Upper lobe of right lung (tissue), 1 donor: ENCODE results near the gene SLC35D3. TPM values are rescaled to one million over a fixed set of nuclear protein-coding genes. Genes with fewer than 3 reads are reported as not detected.
A peak's percentile ranks its signal among the peaks of the same experiment; 100 is the strongest.

Experiments used
- ATAC-seq: fragments of 200-7000 bp; cut with Tn5 transposase; one replicate; pipeline ENCODE4 v1.9.1; 2020; ENCODE audit warnings: mild to moderate bottlenecking, moderate library complexity
- DNase-seq: peaks from one replicate; pipeline ENCODE4 v3.0.0-alpha.2; 2020
- H3K27ac ChIP-seq: fragments of 200-600 bp; one replicate; pipeline ENCODE4 v1.8.0; 2022
- H3K27me3 ChIP-seq: fragments of 200-600 bp; one replicate; pipeline ENCODE4 v1.8.0; 2022; ENCODE audit warnings: mild to moderate bottlenecking
- H3K36me3 ChIP-seq: fragments of 200-600 bp; one replicate; pipeline ENCODE4 v1.8.0; 2022
- H3K4me1 ChIP-seq: fragments of 200-600 bp; one replicate; pipeline ENCODE4 v1.8.0; 2022
- H3K4me3 ChIP-seq: fragments of 200-600 bp; one replicate; pipeline ENCODE4 v1.8.0; 2022; ENCODE audit warnings: mild to moderate bottlenecking
- H3K9me3 ChIP-seq: fragments of 200-600 bp; one replicate; pipeline ENCODE4 v1.8.0; 2022
- CTCF ChIP-seq: fragments of 200-600 bp; IDR thresholded peaks from one replicate; pipeline ENCODE4 v1.8.0; 2022; ENCODE audit warnings: antibody characterized with exemption
- intact Hi-C: fragments of 100-400 bp; cut with DNase I; formaldehyde crosslinking; loops from one replicate; pipeline ENCODE4 v1.11.0; 2022
- total RNA-seq: library from RNA; stranded (reverse); fragmentation: NEBNext Ultra II Directional; extraction: Animal tissue kit (Norgen Biotek cat#: 25700); gene quantifications from one replicate; pipeline ENCODE4 v1.2.1, GENCODE V29; 2021
- donor health status: DM: no; HTN: yes; CAD: no; lungs with severe emphysema.

SLC35D3 gene
- total RNA-seq, 1 donor from 2014 or later, result not detected

- Histone ChIP-seq H3K4me1 (peaks cover 28% of the 10 kb centered on the region), H3K27ac (no peak overlapping the region), H3K27me3 (peaks cover 67% of the 10 kb centered on the region), H3K36me3 (no peaks in the 10 kb centered on the region), H3K9me3 (no peaks in the 10 kb centered on the region), H3K4me3 (no peak overlapping the region)
- no peak for DNase-seq
- intact Hi-C loops, result no loop called here
- TF ChIP-seq CTCF, result no peak
- no peak for ATAC-seq
Measured at GRCh38 chr6:136920216-136920615, 1.9 kb upstream of the SLC35D3 start.

GRCh38 chr6:136920671-136921380, 1.3 kb upstream of the SLC35D3 start:
- intact Hi-C loops, result no loop called here
- peaks cover 67% of the 10 kb centered on the region for H3K27me3 ChIP-seq
- TF ChIP-seq CTCF, result no peak
- H3K27ac ChIP-seq, result no peak overlapping the region
- peak overlapping the region; percentile 55 for H3K4me3 ChIP-seq
- peaks cover 28% of the 10 kb centered on the region for H3K4me1 ChIP-seq
- no peaks in the 10 kb centered on the region for H3K36me3 ChIP-seq
- H3K9me3 ChIP-seq, result no peaks in the 10 kb centered on the region
- DNase-seq (peak; percentile 68), ATAC-seq (peak; percentile 5)

- DNase-seq (no peak), ATAC-seq (peak; percentile 56)
- H3K4me1 ChIP-seq, result peaks cover 28% of the 10 kb centered on the region
- intact Hi-C loops, result no loop called here
- no peaks in the 10 kb centered on the region for H3K36me3 ChIP-seq
- H3K9me3 ChIP-seq, result no peaks in the 10 kb centered on the region
- no peak overlapping the region for H3K27ac ChIP-seq
- peaks cover 67% of the 10 kb centered on the region for H3K27me3 ChIP-seq
- peak overlapping the region; percentile 55 for H3K4me3 ChIP-seq
- TF ChIP-seq CTCF, result no peak
Measured at GRCh38 chr6:136921381-136921935, 643 bp upstream of the SLC35D3 start.

GRCh38 chr6:136922685-136923006, 545 bp downstream of the SLC35D3 start:
- DNase-seq, result no peak
- ATAC-seq, result peak; percentile 10
- H3K9me3 ChIP-seq, result no peaks in the 10 kb centered on the region
- peak overlapping the region; percentile 55 for H3K4me3 ChIP-seq
- intact Hi-C loops, result no loop called here
- no peak overlapping the region for H3K27ac ChIP-seq
- no peaks in the 10 kb centered on the region for H3K36me3 ChIP-seq
- H3K27me3 ChIP-seq, result peaks cover 67% of the 10 kb centered on the region
- TF ChIP-seq CTCF, result no peak
- H3K4me1 ChIP-seq, result peaks cover 28% of the 10 kb centered on the region

- no peak for ATAC-seq
- intact Hi-C loops, result no loop called here
- peaks cover 64% of the 10 kb centered on the region for H3K27me3 ChIP-seq
Measured at GRCh38 chr6:136923116-136923953, 1.2 kb downstream of the SLC35D3 start.

More at GRCh38 chr6:136923116-136923953, 1.2 kb downstream of the SLC35D3 start:
- Histone ChIP-seq H3K9me3 (no peaks in the 10 kb centered on the region), H3K36me3 (no peaks in the 10 kb centered on the region), H3K4me3 (no peak overlapping the region), H3K27ac (no peak overlapping the region), H3K4me1 (peaks cover 28% of the 10 kb centered on the region)
- TF ChIP-seq CTCF, result no peak
- no peak for DNase-seq
